ENCODE results near the gene EI24. TPM values are rescaled to one million over a fixed set of nuclear protein-coding genes. Genes with fewer than 3 reads are reported as not detected.

Gene EI24
- total RNA-seq, 1 donor from 2014 or later, result 114 TPM

DNA sequence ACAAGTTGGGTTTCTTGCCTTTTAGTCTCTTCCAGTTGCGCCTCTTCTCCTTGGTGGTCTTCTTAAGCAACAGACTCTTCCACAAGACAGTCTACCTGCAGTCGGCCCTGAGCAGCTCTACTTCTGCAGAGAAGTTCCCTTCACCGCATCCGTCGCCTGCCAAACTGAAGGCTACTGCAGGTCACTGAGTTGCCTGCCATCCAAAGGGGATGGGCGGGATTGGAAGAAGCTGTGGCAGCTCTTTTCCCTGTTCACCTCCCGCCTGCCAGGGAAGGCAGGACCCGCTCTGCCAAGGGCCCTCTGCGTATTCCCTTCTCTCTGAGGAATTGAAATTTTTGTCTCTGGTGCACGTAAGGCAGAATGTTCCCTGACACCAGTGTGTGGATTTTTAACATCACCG, 14.2 kb downstream of the EI24 start:
- Mint-ChIP-seq H3K4me3 (no peak overlapping the region), H3K27ac (ENCODE audit: unreplicated experiment) (no peak overlapping the region)

DNA sequence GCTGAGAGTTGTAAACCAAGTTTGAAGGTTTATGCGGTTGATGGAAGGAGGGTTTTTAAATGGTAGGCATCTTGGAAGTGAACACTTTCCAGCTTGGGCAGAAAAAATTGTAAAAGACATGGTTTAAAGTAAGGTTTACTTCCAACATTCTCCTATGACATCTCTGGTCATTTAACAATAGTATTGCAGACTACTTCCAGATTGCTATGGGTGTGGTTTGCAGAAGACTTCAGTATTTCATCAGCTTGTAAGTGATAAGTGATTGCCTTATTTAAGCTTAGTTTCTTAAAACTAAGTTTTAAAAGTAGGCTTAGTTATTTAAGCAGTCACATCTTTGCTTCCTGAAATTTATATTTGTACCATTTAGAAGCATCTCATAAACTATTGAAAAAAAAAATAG, 16.2 kb downstream of the EI24 start:
- TF ChIP-seq, protein P1, sequence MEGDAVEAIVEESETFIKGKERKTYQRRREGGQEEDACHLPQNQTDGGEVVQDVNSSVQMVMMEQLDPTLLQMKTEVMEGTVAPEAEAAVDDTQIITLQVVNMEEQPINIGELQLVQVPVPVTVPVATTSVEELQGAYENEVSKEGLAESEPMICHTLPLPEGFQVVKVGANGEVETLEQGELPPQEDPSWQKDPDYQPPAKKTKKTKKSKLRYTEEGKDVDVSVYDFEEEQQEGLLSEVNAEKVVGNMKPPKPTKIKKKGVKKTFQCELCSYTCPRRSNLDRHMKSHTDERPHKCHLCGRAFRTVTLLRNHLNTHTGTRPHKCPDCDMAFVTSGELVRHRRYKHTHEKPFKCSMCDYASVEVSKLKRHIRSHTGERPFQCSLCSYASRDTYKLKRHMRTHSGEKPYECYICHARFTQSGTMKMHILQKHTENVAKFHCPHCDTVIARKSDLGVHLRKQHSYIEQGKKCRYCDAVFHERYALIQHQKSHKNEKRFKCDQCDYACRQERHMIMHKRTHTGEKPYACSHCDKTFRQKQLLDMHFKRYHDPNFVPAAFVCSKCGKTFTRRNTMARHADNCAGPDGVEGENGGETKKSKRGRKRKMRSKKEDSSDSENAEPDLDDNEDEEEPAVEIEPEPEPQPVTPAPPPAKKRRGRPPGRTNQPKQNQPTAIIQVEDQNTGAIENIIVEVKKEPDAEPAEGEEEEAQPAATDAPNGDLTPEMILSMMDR (conservative IDR thresholded peaks at IDR 0.05), result no peak
- Mint-ChIP-seq H3K4me3 (no peak overlapping the region), H3K36me3 (ENCODE audit: low read depth) (peaks cover 18% of the 10 kb centered on the region), H3K27me3 (ENCODE audit: low read depth) (no peaks in the 10 kb centered on the region), H3K9me3 (no peaks in the 10 kb centered on the region), H3K4me1 (peaks cover 6% of the 10 kb centered on the region), H3K27ac (ENCODE audit: unreplicated experiment) (no peak overlapping the region)
- no peak for DNase-seq (ENCODE audit: low read depth, low spot score)

More for the DNA sequence above, 14.2 kb downstream of the EI24 start:
- no peak for DNase-seq (ENCODE audit: low read depth, low spot score)
- Mint-ChIP-seq H3K9me3 (no peaks in the 10 kb centered on the region), H3K27me3 (ENCODE audit: low read depth) (no peaks in the 10 kb centered on the region), H3K36me3 (ENCODE audit: low read depth) (peaks cover 24% of the 10 kb centered on the region), H3K4me1 (peaks cover 4% of the 10 kb centered on the region)
- TF ChIP-seq, protein P1 (conservative IDR thresholded peaks at IDR 0.05), result no peak

DNA sequence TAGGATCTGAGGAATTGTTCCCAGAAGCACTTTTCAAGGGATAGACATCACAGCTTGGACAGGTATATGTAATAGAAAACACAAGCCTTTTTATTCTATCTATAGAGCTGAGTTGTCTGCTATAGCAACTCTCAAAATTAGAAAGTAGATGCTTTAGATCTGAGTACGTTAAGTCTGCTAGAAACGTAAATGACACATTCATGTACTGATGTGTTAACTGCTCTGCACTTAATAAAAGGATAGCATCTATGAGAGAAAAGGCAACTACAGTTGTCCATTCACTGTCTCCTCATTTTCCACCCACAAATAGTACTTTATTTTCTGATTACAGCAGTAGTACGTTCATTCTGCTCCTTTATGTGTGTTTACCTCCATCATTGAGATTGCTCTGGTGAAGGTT, 17.3 kb downstream of the EI24 start:
- no peak overlapping the region for H3K4me3 Mint-ChIP-seq
- TF ChIP-seq, protein P1 (conservative IDR thresholded peaks at IDR 0.05), result no peak
- no peak overlapping the region for H3K27ac Mint-ChIP-seq (ENCODE audit: unreplicated experiment)
- peaks cover 15% of the 10 kb centered on the region for H3K36me3 Mint-ChIP-seq (ENCODE audit: low read depth)
- H3K9me3 Mint-ChIP-seq, result no peaks in the 10 kb centered on the region
- H3K27me3 Mint-ChIP-seq (ENCODE audit: low read depth), result no peaks in the 10 kb centered on the region
- H3K4me1 Mint-ChIP-seq, result peaks cover 9% of the 10 kb centered on the region
- no peak for DNase-seq (ENCODE audit: low read depth, low spot score)

DNA sequence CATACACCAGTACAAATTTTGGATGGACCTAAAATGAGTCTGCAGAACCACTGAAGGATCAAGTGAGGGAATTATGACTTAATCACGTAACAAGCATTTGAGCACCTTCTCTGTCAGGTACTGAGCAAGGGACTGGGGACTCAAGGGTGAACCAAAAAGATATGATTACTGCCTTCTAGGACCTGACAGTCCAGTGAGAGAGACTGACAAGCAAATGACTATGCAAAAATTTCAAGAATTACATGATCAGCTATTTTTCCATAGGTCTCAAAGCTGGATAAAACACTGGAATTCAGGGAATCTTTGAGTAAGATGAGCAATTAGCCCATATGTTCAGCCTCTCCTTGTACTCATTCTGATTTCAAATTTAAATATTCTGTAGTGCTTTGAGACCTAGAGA, 18.2 kb downstream of the EI24 start:
- DNase-seq (ENCODE audit: low read depth, low spot score), result no peak
- Mint-ChIP-seq H3K4me1 (peaks cover 14% of the 10 kb centered on the region), H3K27ac (ENCODE audit: unreplicated experiment) (no peak overlapping the region), H3K36me3 (ENCODE audit: low read depth) (peaks cover 18% of the 10 kb centered on the region), H3K9me3 (no peaks in the 10 kb centered on the region), H3K27me3 (ENCODE audit: low read depth) (no peaks in the 10 kb centered on the region), H3K4me3 (no peak overlapping the region)
- TF ChIP-seq, protein P1 (conservative IDR thresholded peaks at IDR 0.05), result no peak

DNA sequence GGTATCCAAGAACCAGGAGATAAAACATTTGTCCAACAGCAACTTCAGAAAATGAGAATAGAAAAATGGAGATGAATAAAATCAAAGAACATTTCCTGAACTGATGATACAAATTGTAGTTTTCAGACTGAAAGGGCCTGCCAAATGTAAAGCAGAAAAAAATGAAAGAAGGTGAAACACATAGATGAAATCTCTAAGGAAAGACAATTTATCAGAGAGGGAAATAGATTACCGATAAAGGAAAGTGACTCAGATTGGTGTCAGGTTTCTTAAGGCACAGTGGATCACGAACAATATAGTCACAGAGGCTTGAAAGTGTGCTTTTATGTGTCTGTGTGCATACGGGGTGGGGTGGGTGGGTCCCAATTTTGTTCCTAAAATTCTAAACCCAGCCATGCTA, 19.2 kb downstream of the EI24 start:
- no peaks in the 10 kb centered on the region for H3K27me3 Mint-ChIP-seq (ENCODE audit: low read depth)
- no peak overlapping the region for H3K27ac Mint-ChIP-seq (ENCODE audit: unreplicated experiment)

More for the DNA sequence above, 19.2 kb downstream of the EI24 start:
- Mint-ChIP-seq H3K9me3 (no peaks in the 10 kb centered on the region), H3K4me3 (peak overlapping the region; percentile 63), H3K4me1 (peaks cover 23% of the 10 kb centered on the region), H3K36me3 (ENCODE audit: low read depth) (peaks cover 15% of the 10 kb centered on the region)
- TF ChIP-seq, protein P1 (conservative IDR thresholded peaks at IDR 0.05), result no peak
- no peak for DNase-seq (ENCODE audit: low read depth, low spot score)
